ENCODE data around the gene SEMA3A.

- TF ChIP-seq ARNTL (CRISPR knock-in tag; IDR thresholded peaks at IDR 0.05; ENCODE audit: borderline replicate concordance, low read depth) (no peak), RARB (CRISPR knock-in tag; IDR thresholded peaks at IDR 0.05) (no peak)
These were observed 87.3 kb downstream of the SEMA3A start for GRCh38 chr7:84107259-84107658.
